Hepatocyte (in vitro differentiated cells): ENCODE measurements around the gene SYNGAP1.

Source experiments
- CTCF ChIP-seq: fragments of 200-600 bp; sonication (generic); IDR thresholded peaks from 2 replicates; pipeline ENCODE4 v1.5.1; 2016; ENCODE audit warnings: antibody characterized with exemption, mild to moderate bottlenecking; ENCODE audit not compliant: poor library complexity
- EZH2 ChIP-seq: fragments of 200-600 bp; sonication (generic); IDR thresholded peaks from 2 replicates; pipeline ENCODE4 v1.6.1; 2016; ENCODE audit warnings: antibody characterized with exemption, mild to moderate bottlenecking, borderline replicate concordance
- EZH2phosphoT487 ChIP-seq: fragments of 200-600 bp; sonication (generic); IDR thresholded peaks from one replicate; pipeline ENCODE4 v1.6.1; 2018; ENCODE audit warnings: antibody characterized with exemption, mild to moderate bottlenecking, low read depth, moderate library complexity; ENCODE audit not compliant: unreplicated experiment, severe bottlenecking

GRCh38 chr6:33439956-33440648 lies 20.2 kb downstream of the SYNGAP1 start:
- TF ChIP-seq CTCF, result no peak
- no peak for TF ChIP-seq EZH2
- TF ChIP-seq EZH2phosphoT487, result no peak
